GM19035 (cell line): ENCODE data around the gene GNA12.

Source experiments
- ATAC-seq: cut with Tn5 transposase; IDR thresholded peaks from one replicate; pipeline ENCODE4 v1.9.1; 2021; ENCODE audit not compliant: unreplicated experiment

Gene GNA12

DNA sequence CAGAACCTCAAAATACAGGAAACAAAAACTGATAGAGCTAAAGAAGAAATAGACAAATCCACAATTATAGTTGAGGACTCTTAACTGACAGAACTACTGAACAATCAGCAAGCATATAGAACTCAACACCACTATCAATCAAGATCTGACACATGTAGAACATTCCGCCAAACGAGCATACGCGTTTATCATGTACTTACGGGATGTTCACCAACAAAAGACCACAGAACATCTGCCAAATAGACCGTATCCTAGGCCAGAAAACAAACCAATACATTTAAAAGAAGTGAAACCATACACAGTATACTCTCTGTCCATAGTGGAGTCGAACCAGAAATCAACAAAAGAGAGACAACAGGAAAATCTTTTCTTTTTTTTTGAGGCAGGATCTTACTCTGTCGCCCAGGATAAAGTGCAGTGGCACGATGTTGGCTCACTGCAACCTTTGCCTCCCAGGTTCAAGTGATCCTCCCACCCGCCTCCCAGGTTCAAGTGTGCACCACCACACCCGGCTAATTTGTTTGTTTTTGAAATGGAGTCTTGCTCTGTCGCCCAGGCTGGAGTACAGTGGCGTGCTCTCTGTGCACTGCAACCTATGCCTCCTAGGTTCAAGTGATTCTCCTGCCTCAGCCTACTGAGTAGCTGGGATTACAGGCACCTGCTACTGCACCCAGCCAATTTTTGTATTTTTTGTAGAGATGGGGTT, 5.1 kb downstream of the GNA12 start:
- no peak for ATAC-seq

DNA sequence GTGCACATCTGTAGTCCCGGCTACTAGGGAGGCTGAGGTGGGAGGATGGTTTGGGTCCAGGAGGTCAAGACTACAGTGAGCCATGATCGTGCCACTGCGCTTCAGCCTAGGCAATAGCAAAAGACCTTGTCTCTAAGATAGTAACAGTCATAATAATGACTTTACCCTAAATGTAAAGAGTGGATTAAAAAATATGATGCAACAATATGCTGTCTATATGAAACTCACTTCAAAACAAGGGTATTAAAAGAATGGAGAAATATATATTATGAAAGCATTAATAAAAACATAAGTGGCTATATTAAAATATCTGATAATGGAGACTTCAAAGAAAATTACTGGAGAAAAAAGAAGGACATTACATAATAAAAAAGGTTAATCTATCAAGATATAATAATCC, 5.7 kb downstream of the GNA12 start:
- no peak for ATAC-seq

DNA sequence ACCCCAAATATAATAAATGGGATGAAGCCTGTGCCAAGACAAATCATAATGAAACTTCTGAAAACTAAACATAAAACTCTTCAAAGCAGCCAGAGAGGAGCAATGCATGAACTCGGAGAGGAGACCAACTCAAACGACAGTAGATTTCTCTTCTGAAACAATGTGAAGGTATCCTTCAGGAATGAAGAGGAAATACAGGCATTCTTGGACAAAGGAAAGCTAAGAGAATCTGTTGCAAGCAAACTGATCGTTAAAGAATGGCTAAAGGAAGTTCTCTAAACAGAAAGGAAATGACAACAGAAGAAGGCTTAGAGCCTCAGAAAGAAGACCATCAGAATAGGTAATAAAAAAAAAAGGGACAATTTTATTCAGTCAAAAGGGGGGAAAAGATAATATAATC, 6.6 kb downstream of the GNA12 start:
- no peak for ATAC-seq

GRCh38 chr7:2834748-2835441, 9.2 kb downstream of the GNA12 start:
- ATAC-seq: no peak

DNA sequence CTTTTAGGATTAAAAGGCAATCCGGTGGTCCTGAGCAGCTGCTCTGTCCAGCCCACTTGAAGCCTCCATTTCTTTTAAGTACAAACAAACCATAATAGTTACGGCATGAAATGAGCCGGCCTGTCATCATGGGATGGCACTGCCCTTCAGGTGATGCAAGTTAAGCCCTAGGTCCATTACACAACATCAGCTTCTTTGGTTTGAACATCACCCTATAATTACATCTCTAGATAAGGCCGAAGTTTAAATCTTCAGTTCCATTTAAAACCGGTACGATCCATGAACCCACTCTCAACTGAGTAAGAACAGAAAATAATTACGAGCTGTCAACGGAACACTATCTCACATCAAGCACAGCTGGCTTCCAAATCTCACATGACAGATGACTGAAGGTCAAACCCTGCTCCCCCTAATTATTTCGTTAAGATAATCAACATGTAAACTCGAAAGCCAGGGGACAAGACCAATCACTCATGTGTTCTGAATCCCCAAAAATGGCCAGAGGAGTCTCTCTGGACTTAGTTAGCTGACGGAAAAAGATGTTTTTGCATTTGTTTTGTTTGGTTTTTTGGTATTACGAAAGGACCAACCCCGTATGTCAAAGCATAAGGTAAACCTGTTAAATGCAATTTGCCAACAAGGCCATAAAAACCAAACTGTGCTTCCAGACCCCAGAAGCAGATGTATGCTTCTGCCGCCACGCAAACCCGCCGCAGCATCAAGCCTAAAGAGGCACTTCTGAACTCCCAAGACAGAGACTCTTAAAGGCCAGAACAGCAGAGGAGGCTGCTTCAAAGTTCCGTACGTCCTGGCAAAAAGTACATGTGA, 10.8 kb downstream of the GNA12 start:
- no peak for ATAC-seq

DNA sequence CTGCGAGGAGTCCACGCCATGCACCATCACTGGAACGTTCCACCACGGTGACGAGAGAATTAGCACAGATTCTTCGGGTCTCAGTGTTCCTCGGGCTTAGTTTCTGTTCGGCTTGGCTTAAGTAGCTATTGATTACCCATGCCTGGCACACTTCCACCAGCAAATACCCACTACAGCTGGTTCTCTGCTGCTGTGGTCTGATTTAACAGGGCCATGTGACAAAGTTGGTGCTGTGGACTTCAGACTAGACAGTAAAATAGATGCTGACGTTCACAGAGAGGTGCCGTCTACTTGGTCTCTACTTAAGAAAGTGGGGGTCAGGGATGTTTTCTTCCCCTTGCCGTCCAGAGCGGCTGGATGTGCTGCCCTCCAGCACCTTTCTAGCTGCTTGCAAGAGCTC, 11.6 kb downstream of the GNA12 start:
- no peak for ATAC-seq

DNA sequence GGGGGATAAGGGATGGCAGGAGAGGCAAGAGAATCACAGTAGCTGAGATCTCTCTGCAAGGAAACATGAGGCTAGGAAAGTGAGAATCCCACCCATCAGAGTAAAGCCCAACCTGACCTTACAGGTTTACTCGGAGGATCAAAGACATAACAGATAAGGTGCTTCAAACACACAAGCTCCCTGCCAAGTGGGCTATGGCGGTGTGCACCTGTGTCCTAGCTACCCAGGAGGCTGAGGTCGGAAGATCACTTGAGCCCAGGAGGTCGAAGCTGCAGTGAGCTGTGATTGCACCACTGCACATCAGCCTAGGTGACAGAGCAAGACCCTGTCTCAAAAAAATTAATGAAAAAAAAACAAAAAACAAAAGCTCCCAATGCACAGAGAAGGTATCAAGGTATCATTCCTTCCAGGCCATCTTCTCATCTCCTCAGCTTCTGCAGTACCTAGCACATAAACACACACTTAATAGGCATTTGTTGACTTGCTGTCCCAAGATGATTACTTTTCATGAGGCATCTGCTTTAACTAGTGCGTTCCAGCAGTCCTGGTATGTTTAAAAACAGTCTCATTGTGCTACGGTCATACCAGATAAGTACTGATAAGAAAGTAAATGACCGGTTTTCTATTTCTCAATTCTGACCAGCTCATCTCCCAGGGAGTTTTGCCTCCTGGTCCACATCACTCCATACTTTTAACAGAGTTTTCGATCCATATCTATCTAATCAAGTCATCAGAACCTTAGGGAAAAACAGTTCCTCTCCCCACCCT, 13.3 kb downstream of the GNA12 start:
- ATAC-seq: no peak

GRCh38 chr7:2829040-2829439, 15.1 kb downstream of the GNA12 start:
- ATAC-seq: no peak

DNA sequence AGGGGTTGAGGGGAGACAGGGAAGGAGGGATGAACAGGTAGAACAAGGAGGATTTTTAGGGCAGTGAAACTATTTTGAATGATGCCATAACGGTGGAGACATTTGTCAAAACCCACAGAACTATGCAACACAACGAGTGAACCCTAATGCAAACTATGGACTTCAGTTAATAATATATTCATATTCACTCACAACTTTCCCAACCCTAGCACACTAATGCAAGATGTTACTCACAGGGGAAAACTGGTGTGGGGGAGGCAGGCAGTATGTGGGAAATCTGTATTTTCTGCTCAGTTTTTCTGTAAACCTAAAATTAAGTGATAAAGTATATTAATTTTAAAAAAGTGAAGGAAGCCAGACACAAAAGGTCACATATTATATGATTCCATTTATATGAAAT, 17.3 kb downstream of the GNA12 start:
- ATAC-seq: no peak

DNA sequence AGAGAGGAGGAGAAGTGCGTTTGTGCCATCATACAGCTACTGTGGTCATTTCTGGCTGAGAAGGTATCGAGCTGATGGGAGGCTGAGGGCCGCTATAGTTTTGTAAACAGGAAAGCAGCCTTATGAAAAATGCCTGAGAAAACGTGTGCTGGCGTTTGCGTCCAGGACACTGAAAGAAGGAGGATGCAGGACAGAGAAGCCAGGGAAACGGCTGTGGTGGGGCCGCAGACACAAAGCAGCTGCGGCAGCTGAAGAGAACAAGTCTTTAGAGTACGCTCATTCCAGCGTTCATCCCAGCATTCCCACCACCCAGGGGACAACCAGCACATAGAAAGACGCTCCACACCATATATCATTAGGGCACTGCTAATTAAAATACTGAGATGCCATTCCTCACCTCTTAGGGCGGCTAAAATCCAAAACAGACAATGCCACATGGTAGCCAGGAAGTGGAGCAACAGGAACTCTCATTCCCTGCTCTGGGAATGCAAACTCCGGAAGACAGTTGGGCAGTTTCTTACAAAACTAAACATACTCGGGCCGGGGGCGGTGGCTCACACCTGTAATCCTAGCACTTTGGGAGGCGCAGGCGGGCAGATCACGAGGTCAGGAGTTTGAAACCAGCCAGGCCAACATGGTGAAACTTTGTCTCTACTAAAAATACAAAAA, 18.4 kb downstream of the GNA12 start:
- ATAC-seq: no peak

DNA sequence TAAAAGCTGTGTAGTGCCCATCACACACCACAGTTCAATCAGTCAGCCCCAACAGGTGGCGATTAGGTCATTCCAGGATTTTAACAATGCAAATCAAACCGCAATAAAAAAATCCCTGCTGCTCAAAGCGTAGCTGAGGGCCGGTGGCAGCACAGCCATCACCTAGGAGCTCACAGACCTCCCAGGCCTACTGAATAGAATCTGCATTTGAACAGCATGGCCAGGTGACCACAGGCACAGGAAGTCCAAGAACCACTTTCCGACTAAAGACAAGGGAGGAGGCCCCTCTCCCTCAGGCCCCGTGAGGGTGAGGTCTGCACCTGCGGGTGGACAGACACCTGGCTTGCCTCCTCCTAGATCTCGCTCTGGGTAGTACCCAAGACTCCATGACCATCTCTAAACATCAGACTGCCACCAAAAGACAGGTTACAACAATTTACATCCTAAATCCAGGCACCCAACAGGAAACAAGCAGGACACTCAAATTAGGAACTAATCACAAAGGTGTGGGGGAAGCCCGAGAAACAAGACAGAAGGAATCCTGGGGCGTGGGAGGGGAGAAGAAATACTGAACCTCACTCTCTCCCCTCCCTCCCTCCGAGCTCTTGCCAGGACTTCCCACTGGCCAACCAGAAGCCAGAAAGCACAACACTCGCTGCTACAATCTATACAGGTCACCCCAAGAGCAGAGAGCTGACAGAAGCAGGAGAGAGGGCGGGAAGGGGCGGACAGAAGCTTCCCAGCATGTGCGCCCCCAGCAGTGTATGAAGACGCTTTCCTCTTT, 19.2 kb downstream of the GNA12 start:
- ATAC-seq: peak; percentile 61

GRCh38 chr7:2824026-2824677, 20.0 kb downstream of the GNA12 start:
- no peak for ATAC-seq

DNA sequence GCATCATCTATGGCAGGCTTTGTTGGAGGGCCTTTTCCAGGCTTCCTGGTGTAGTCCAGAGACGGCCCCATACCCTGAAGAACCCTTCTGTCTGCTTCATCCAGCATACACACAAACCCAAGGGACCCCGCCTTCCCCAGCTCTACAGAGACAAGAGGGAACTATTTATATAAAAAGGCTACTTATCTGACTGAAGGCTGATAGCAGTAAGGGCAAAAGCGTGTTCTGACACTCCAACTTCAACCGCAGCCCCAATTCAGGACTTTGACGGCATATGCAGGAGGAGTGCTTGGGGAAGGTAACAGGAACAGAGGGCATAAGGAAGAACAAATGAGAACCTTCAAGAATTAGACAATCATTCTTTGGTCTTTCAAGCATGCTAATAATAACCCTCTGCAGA, 21.0 kb downstream of the GNA12 start:
- no peak for ATAC-seq

GRCh38 chr7:2821842-2822507, 22.1 kb downstream of the GNA12 start:
- no peak for ATAC-seq

GRCh38 chr7:2821161-2821841, 22.8 kb downstream of the GNA12 start:
- ATAC-seq: no peak

DNA sequence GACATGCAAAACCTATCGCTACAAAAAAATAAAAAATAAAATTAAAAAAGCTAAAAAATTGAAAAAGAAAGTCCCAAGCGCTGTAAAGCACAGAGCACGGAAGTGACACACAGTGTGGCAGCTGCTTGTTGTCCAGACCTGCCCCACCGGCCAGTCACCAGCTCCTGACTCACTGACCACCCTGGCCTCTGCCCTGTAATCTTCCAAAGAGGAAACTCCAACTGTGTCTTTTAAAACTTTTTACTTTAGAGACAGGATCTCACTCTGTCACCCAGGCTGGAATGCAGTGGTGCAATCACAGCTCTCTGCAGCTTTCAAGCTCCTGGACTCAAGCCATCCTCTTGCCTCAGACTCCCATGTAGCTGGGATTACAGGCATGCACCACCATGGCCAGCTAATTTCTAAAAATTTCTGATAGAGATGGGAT, 23.6 kb downstream of the GNA12 start:
- no peak for ATAC-seq

DNA sequence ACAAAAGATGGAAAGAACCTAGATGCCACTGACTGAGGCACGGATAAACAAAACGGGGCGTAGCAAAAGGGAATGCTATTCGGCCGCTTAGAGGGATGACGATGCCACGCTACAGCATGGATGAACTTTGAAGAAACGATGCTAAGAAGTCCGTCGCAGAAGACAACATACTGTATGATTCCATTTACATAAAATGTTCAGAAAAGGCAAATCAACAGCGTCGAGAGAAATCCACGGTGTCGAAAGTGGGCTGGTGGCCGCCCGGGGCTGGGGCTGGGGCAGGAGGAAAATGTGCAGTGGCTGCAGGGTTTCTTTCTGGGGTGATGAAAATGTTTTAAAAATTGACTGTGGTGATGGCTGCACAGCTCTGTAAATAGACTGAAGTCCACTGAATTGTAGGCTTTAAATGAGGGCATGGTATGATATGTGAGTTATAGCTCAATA, 24.1 kb downstream of the GNA12 start:
- ATAC-seq: no peak
